DND-41 (cell line): Measurements from ENCODE around the gene REEP5.

ENCODE experiments used
- EZH2 ChIP-seq: IDR thresholded peaks from 3 replicates; pipeline ENCODE4 v1.6.1; 2012; ENCODE audit warnings: borderline replicate concordance, low read depth, mild to moderate bottlenecking, moderate library complexity, low read length, inconsistent platforms; ENCODE audit not compliant: severe bottlenecking
- TF ChIP-seq, protein P1 (sequence below): IDR thresholded peaks from 2 replicates; pipeline ENCODE4 v1.5.1; 2012; ENCODE audit warnings: borderline replicate concordance, low read length, moderate library complexity, mild to moderate bottlenecking; ENCODE audit not compliant: poor library complexity, severe bottlenecking; ENCODE audit errors: extremely low read depth

DNA sequence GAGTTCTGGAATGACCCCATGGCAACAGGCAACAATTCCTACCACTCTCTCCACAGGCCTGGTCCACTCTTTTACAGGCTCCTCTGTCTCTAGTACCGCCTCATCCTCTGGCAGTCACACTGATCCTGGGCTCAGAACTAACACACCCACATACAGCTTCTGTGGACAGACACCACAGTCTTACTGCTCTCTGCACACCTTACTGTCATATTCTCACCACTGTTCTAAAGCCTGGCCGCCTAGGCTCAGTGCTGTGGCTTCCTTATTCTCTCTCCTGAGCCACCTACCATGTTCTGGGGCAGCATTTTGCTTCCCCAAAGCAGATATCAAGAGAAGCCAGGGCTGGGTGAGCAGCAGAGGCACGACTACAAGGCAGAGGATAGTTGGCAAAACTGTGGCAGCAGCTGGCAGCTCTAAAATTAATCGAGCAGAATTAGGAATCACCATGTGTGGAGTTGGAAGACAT is 14.8 kb downstream of the REEP5 start:
- TF ChIP-seq, protein P1, sequence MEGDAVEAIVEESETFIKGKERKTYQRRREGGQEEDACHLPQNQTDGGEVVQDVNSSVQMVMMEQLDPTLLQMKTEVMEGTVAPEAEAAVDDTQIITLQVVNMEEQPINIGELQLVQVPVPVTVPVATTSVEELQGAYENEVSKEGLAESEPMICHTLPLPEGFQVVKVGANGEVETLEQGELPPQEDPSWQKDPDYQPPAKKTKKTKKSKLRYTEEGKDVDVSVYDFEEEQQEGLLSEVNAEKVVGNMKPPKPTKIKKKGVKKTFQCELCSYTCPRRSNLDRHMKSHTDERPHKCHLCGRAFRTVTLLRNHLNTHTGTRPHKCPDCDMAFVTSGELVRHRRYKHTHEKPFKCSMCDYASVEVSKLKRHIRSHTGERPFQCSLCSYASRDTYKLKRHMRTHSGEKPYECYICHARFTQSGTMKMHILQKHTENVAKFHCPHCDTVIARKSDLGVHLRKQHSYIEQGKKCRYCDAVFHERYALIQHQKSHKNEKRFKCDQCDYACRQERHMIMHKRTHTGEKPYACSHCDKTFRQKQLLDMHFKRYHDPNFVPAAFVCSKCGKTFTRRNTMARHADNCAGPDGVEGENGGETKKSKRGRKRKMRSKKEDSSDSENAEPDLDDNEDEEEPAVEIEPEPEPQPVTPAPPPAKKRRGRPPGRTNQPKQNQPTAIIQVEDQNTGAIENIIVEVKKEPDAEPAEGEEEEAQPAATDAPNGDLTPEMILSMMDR = no peak
- TF ChIP-seq EZH2 = no peak
